Activated CD8-positive, alpha-beta memory T cell treated with anti-CD3 and anti-CD28 coated beads for 1 hour (primary cell): ENCODE data around the gene CERS3.

ENCODE experiments used
- DNase-seq, 2 donors: peaks; one replicate each; pipeline ENCODE4 v3.0.0-alpha.2; 2020; ENCODE audit warnings: low read depth in 1 of 2; ENCODE audit errors: extremely low read depth in 1 of 2

The CERS3 gene

GRCh38 chr15:100528833-100529428 lies at the start of gene CERS3:
Gene CERS3 (minus strand): TSS chr15:100528950. CDS start chr15:100501849, 27,101 bp downstream.
- DNase-seq: no peak

GRCh38 chr15:100573526-100573925 lies 44.8 kb upstream of the CERS3 start:
- DNase-seq: no peak

DNA sequence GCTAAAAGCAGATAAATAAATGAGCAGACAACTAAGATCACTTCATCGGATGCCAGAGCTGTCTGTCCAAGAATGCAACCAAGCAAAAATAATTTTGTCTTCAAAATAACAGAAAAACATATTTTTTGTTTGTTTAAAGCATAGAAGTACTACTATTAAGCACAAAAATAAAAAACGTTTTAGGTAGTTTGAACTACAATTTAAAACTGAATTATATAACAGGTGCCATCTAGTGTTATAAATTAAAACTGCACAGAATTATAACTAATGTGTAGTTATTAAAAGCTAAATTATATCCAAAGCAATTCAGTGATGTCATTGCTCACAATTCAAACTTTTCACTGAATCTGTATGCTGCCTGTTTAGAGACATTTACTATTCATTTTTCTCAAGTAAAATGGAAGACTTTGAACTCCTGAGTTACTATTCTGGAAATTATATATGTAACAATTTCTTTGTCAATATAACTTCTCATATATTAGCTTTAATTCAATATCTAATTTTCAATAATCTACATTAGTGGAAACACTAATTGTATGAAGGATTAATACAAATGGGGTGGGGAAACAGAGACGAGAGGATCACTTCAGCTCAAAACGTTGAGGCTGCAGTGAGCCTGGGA lies 43.7 kb upstream of the CERS3 start:
- no peak for DNase-seq

GRCh38 chr15:100571592-100572167 lies 42.9 kb upstream of the CERS3 start:
- no peak for DNase-seq

DNA sequence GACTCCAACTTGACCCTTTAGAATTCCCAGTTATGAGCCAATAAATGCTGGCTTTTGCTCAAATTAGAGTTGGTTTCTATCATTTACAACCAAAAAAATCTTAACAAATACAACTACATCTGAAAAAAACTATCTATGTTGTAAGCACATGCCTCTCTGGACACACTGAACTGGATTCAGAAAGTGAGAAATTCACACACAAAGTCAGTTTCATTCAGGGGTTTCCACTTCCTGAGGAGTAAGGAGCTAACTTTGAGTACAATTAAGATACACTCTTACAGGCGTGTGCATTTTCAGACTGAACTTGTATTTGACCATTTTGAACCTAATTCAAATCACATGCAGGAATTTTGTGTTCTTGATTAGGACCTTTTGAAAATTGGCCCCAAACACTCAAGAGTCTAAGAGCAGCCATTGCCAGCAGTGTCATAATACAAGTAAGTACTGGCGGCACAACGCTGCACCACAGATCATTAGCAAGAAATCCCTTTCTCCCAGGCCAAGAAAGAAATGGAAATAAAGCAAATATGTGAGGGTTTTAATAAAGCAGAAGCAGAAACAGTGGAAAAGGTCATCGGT lies 42.1 kb upstream of the CERS3 start:
- DNase-seq: no peak

DNA sequence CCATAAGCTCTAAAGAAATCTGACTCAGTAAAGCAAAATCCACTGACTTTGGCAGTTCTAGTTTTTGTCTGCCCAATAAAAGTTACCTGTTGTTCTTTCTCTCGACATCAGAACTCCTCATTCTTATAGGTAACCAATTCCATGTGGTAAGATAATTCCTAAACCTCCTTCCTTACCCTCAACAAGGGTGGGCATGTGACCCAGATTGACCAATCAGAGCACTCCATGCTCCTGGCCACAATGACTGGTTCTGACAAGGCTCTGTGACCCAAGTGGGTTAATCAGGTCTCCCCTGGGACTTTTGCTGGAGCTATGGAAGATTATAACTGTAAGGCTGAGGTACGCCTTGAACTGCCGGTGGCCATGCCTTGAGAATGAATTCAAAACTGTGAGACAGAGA lies 41.5 kb upstream of the CERS3 start:
- no peak for DNase-seq

GRCh38 chr15:100569391-100569790 lies 40.6 kb upstream of the CERS3 start:
- DNase-seq: no peak

- no peak for DNase-seq
These were observed 38.3 kb upstream of the CERS3 start for GRCh38 chr15:100566850-100567628.

- DNase-seq: no peak
These were observed 36.8 kb upstream of the CERS3 start for GRCh38 chr15:100565591-100565990.

DNA sequence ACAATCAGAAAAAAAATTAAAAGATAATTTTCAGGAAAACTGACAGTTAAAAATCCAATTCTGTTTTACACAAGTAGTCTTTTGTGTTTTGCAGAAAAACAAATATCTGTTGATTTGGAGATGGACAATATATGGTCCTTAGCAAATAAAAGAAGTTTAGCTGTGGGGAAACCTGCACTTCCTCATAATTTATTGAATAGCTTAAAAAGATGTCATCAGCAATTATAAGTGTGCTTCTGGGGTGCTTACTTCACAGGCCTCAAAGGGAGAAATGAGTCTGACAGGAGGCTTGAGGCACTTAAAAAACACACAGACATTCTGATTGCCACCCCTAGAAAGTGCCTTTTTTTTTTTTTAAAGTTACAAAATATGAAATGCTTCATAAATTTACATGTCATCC lies 31.6 kb upstream of the CERS3 start:
- DNase-seq: no peak

- no peak for DNase-seq
These were observed 30.6 kb upstream of the CERS3 start for GRCh38 chr15:100559330-100559729.

GRCh38 chr15:100558771-100559254 lies 30.1 kb upstream of the CERS3 start:
- DNase-seq: no peak

GRCh38 chr15:100553468-100553867 lies 24.7 kb upstream of the CERS3 start:
- no peak for DNase-seq

GRCh38 chr15:100547961-100548360 lies 19.2 kb upstream of the CERS3 start:
- DNase-seq: no peak

DNA sequence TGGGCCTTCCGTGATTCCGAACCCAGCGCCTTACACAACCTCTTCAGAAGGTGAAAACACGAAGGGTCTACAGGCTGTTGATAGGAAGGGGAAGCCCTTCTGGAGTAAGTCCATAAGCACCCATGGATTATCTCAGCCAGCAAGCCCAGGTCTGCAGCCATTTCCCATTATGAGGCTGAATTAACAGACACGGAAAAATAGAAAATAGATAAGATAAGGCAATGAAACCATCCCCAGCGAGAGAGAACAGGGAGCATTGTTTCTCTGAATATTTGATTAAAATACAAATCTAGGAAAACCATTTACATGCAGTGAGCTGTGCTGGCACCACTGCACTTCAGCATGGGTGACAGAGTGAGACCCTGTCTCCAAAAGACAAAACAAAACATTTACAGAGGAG lies 16.2 kb upstream of the CERS3 start:
- no peak for DNase-seq

DNA sequence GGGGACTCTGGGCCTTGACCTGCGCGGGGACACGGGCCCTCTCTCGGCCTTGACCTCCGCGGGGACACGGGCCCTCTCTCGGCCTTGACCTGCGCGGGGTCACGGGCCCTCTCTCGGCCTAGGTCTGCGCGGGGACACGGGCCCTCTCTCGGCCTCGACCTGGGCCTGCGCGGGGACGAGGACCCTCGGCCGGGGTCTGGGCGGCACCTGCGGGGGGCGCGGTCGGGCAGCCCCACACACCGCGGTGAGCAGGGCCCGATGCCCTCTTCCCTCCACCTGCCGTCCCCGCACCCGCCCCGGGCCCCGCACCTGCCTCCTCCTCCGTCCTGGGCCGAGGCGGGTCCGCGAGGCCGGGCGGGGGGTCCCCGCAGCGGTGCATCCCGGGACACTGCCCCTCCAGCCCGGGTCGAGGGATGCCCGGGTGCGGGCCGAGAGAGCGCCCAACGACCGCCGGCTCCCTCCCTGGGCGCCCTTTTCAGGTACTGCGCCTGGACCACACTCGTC lies 15.6 kb upstream of the CERS3 start:
- no peak for DNase-seq

DNA sequence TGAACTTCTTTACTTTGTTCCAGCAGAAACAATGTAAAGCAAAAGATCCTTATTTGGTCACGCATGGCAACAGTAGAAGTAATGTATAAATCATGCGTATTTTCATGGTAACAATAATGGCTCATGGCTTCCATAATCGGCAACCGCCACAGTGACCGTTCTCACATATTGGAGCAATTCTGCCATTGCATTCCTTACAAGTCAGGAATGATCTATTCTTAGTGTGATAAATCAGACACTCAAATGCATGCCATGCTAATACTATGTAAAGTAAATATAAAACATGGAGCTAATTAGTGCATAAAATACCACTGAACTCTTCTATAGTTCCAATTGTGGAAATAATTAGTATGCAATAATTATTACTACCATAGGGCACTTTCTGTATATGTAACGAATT lies 13.5 kb upstream of the CERS3 start:
- DNase-seq: no peak

DNA sequence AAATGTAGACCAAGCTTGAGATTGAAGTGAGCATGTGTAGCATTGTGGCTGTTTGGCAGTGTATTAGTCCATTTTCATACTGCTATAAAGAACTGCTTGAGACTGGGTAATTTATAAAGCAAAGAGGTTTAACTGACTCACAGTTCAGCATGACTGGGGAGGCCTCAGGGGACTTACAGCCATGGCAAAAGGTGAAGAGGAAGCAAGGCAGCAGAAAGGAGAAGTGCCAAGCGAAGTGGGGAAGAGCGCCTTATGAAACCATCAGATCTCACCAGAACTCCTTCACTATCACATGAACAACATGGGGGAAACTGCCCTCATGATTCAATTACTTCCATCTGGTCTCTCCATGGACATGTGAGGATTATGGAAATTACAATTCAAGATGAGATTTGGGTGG lies 8.6 kb upstream of the CERS3 start:
- no peak for DNase-seq

- no peak for DNase-seq
These were observed 8.0 kb upstream of the CERS3 start for GRCh38 chr15:100536733-100537132.

DNA sequence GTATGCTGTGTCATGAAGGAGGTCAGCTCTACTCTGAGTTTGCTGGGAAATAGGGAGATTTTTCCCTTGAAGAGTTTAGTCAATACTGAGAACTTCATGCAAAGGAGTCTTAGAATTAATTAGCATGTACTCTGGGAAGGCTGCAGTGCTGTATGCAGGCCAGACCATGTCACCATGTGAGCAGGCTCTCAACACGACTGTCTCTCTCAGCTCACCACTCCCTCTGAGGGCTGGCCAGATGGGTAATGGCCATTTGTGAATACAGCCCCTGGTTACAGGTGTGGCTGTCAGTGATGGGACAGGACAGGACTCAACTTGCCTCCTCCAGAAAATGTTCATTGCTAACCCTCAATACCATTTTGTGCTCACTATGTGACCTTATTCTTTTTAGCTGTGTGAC lies 5.1 kb upstream of the CERS3 start:
- no peak for DNase-seq

GRCh38 chr15:100531823-100532327 lies 3.1 kb upstream of the CERS3 start:
- DNase-seq: no peak
